NOMO-1 treated with DMSO at 0.1 percent for 48 hours (cell line): ENCODE measurements around the gene ZCCHC24.

Source experiments
- DNase-seq: peaks from one replicate; lab custom pipeline; 2025; ENCODE audit not compliant: unreplicated experiment; lab: John Stamatoyannopoulos, UW

ZCCHC24 gene

GRCh38 chr10:79472951-79473350 lies 27.5 kb upstream of the ZCCHC24 start:
- DNase-seq: no peak

GRCh38 chr10:79472449-79472848 lies 27.0 kb upstream of the ZCCHC24 start:
- no peak for DNase-seq

DNA sequence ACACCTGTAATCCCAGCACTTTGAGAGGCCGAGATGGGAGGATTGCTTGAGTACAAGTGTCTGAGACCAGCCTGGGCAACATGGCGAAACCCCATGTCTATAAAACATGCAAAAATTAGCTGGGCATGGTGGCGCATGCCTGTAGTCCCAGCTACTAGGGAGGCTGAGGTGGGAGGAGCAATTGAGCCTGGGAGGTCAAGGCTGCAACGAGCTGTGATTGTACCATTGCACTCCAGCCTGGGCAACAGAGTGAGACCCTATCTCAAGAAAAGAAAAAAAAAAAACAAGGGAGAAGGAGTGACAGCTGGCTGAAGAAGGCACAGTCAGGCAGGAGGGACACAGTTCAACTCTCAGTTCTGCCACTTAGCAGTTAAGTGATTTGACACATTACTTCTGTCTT lies 26.4 kb upstream of the ZCCHC24 start:
- no peak for DNase-seq

DNA sequence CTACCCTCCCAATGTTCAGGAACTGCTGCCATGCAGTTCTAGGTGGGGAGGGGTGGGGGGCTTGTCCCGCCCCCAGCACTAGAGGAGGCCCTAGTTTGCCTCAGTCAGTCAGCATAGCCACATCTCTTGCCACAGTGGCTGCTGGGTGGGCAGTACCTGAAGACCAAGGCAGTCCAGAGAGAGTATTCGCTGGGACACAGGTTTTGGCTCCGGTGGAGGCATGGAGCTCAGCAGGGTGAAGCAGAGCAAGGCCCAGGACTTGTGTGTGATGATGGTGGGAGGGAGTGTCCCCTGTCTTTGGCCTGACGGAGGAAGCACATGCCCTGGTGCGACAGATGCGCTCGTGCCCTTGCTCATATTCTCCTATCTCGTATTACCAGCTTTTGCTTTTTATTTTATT lies 24.7 kb upstream of the ZCCHC24 start:
- no peak for DNase-seq

DNA sequence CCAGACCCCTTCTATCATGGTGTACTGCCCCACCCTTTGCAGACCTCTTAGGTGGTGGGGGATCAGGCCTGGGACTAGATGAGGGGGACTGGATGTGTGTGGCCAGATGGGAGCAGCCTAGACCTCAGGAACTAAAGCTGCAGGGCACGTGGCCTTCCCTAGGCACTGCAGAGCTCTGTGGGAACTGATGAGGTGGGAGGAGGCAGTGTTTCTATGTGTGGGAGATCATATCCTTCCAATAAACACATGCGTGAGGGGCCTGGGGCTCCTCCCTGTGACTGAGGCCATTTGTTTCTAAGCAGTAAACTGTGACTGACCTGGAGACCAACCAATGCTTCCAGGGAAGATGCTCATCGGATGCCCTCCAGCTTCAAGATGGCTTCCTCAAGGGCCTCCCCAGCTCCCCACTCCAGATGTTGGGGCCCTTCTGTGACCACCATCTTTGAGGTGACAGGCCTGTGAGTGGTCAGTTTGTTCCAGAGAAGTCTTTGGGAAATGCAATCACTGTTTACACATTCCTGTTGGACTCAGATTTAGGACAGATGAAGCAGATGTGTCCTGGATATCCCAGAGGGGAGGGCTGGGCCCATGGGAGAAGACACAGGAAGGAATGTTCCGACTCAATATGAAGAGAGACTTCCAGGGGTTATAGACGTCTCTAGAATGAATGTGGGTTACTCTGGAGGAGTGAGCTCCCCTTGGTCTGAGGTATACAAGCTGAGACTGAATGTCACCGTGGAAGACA lies 23.6 kb upstream of the ZCCHC24 start:
- no peak for DNase-seq

GRCh38 chr10:79468015-79468560 lies 22.7 kb upstream of the ZCCHC24 start:
- no peak for DNase-seq

GRCh38 chr10:79465341-79465740 lies 19.9 kb upstream of the ZCCHC24 start:
- DNase-seq: no peak

- DNase-seq: no peak
These were observed 18.4 kb upstream of the ZCCHC24 start for GRCh38 chr10:79463578-79464496.

GRCh38 chr10:79460687-79461086 lies 15.3 kb upstream of the ZCCHC24 start:
- no peak for DNase-seq

DNA sequence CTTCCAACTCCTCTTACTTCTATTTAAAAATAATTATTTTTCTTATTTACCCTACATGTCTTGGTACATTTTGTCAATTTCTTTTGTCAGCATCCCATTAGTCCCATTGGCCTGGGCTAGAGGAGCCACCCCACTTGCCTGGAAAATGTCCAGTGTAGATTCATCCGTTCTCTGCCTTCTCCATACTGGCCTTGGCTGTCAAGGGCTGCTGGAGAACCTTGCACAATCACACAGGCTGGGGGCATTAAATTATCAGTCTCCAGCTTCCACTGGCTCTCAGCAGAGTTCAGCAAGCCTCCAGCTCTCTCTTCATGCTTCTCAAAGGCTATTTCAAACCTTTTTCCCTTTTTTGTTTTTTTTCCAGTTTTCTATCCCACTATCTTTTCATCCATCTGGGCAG lies 13.8 kb upstream of the ZCCHC24 start:
- DNase-seq: no peak

DNA sequence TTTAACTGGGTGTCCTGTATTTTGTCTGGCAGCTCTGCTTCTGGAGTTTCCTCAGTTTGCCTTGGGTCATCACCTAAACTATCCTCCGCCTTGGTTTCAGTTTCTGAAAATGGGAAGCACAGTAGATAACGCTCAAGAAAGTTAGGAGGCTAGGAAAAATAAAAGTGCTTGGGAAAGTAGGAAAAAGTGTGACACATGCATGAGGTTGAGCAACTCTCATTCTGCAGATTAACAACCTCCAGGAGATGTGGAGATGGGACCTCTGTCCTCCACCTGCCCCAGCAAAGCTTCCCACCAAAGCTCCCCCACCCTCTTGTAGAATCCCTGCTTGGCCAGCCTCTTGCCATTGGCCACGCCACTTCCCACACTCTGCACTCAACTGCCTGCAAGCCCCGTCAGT lies 13.1 kb upstream of the ZCCHC24 start:
- no peak for DNase-seq

GRCh38 chr10:79457256-79457785 lies 11.9 kb upstream of the ZCCHC24 start:
- DNase-seq: no peak

GRCh38 chr10:79454259-79454658 lies 8.8 kb upstream of the ZCCHC24 start:
- DNase-seq: no peak

DNA sequence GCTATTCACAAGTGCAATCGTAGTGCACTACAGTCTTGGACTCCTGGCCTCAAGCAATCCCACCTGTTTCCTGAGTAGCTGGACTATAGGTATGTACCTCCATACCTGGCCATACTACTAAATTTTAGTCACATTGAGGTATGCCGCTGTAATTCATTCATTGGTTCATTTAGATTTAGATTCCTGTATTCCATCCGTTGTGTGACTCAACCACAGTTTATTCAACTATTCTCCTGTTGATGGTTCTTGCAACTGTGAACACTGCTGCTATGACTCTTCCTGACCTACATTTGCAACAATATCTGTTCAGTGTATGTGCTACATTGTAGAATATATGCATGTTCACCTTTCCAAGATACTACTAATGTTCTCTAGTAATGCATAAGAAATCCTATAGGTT lies 8.0 kb upstream of the ZCCHC24 start:
- DNase-seq: no peak

DNA sequence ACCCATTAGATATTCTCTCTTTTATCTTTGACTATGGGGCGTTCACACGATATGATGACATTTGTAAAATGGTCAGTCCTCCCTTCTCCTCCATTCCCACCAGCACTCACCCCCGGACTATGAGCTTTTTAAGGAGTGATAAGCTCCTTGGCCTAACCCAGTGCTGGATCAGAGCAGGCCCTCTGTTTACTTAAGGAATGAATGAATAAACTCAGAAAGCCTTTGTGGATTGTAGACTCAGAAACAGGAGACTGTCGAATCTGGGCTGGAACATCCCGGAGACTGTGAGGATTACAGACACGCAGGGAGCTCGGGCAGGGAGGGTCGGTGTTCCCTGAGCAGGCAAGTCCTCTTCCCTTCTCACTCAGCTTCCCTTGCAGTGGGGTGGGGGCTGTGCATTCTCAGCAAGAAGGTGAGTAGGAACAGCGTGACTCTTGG lies 6.8 kb upstream of the ZCCHC24 start:
- DNase-seq: no peak

GRCh38 chr10:79451046-79451699 lies 5.7 kb upstream of the ZCCHC24 start:
- no peak for DNase-seq

DNA sequence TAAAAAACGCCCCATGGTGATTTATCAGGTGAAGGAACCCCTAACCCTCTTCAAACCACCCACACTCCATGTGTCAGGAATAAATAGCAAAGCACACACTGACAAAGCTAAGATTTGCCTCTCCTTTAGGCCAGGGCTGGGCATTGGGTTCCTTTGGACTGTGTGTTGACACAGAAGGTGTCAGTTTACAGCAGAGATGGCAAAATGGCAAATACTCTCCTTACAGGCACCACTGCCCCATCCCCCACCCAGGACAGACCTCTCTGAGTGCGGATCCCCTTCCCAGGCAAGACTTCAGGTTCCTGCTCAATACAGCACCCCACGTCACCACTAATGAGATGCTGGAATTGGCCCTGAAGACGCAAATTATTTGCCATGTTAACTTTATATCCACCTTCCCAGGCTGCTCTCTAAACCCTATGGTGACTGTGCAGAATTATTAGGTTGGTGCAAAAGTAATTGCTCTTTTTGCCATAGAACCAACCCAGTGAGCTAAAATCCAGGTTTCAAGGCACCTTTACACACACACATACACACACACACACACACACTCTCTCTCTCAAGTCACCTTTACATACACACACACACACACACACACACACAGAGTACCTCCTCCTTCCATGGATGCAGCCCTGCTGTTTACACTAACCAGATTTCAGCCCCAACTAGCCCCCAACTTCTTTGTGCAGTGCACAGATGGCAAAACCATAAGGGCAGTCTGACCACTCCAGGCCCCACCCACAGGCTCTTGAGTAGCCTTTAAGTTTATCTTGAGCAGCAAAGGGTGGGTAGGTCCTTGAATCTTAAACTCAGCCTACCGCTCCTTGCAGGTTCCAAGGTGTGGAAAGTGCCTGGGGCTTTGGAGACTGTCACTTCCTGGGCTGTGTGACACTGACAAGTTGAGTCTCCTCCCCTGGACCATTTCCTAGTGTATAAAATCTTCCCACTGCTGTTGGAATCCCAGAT lies 4.0 kb upstream of the ZCCHC24 start:
- DNase-seq: no peak

GRCh38 chr10:79448732-79449049 lies 3.3 kb upstream of the ZCCHC24 start:
- DNase-seq: no peak

DNA sequence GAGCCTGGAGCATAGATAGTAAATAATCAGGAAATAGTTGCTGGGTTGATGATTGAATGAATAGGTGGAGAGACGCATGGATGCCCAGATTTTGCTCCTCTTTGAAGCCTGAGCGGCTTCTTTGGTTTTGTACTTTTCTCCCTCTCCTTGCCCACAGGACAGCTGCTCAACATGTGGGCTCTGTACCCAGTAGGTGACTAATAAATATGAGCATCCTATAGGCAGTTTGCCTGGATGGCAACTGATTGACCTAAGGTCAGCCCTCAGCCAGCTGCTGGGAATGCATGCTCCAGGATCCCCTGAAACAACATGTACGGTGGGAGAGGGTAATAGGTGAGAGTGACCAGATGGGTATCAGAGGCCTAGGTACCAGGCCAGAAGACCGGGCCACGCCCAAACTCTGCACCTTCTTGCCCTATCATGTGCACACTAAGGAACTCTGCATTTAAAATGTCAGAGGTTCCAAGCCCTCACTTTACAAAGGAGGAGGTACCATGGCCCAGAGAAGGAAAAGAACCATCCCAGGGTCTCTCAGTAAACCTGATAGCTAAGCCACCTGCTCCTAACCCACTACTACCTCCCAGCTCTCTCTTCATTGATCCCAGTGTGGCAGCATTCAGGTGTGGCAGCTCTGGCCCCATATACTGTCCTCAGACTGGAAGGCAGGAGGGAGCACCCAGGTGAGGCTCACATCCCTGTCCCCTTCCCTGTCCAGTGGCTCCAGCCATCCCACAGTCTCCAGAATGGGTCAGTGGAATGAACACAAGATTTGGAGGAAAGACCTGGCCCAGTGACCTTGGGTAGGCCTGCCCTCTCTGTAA lies 2.7 kb upstream of the ZCCHC24 start:
- no peak for DNase-seq
